Mammary epithelial cell (primary cell): ENCODE results near the gene FAM78B.

Experiments
- EZH2 ChIP-seq: IDR thresholded peaks from 2 replicates; pipeline ENCODE4 v1.6.1; 2012; ENCODE audit warnings: low read length, inconsistent platforms, borderline replicate concordance
- TF ChIP-seq, protein P1 (sequence below), 2 donors: IDR thresholded peaks in 1 of 2; conservative IDR thresholded peaks in 1 of 2; 2 replicates each; pipeline ENCODE4 v1.5.1; 2011 to 2012; ENCODE audit warnings: inconsistent platforms in 2 of 2, low read length in 2 of 2, mild to moderate bottlenecking in 2 of 2, control low read depth in 1 of 2, low read depth in 1 of 2; ENCODE audit not compliant: insufficient read depth in 1 of 2; ENCODE audit errors: extremely low read depth in 1 of 2

DNA sequence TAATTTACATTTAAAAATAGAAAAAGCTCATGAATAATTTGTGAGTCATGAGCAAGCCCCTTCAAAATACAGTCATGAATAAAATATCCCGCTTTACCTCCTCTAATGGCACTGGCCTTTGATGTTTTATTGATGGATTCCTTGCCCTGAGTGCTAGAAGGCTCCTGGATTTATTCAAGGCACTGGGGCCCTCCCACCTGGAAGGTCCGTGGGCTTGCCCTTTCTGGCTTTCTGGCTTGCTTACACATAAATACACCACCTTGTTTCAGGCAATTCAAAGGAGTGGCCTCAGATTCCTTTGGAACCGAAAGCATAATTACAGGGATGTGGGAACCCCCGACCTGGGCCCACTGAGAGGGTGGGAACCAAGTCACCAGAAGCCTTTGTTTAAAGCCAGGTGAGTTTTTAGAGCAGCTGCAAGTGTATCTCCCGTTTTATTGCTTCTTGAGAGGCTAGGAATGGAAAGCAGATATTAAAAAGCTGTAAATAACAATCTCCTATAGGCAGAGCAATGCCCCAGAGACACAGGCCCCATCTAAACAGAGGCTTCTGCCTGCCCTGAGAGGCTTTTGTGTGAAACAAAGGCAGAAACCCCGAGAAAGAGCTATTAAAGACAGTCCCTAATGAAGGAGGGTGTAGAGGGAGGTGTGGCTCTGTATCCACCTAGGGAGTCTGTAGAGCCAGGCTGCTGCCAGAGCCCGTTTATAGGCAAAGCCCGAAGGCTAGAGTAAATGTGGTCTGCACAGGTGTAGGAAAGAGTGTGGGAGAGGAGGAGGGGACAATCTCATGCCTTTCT, 126.4 kb downstream of the FAM78B start:
- TF ChIP-seq, protein P1, sequence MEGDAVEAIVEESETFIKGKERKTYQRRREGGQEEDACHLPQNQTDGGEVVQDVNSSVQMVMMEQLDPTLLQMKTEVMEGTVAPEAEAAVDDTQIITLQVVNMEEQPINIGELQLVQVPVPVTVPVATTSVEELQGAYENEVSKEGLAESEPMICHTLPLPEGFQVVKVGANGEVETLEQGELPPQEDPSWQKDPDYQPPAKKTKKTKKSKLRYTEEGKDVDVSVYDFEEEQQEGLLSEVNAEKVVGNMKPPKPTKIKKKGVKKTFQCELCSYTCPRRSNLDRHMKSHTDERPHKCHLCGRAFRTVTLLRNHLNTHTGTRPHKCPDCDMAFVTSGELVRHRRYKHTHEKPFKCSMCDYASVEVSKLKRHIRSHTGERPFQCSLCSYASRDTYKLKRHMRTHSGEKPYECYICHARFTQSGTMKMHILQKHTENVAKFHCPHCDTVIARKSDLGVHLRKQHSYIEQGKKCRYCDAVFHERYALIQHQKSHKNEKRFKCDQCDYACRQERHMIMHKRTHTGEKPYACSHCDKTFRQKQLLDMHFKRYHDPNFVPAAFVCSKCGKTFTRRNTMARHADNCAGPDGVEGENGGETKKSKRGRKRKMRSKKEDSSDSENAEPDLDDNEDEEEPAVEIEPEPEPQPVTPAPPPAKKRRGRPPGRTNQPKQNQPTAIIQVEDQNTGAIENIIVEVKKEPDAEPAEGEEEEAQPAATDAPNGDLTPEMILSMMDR (conservative IDR thresholded peaks at IDR 0.05 in 1 of 2, IDR thresholded peaks at IDR 0.05 in 1 of 2; ENCODE audit: extremely low read depth in 1 of 2, insufficient read depth in 1 of 2, low read depth in 1 of 2, low read length in 2 of 2): no peak
- TF ChIP-seq EZH2: no peak
